ENCODE measurements around the gene MCOLN1. TPM values are rescaled to one million over a fixed set of nuclear protein-coding genes. Genes with fewer than 3 reads are reported as not detected.
"Not testable (repeated sequence)": the region's sequence is repeated elsewhere in the genome, so short reads cannot be mapped to it uniquely, and the experiment has no call there.

Gene MCOLN1
- total RNA-seq, 4 donors from 2014 or later, result 9.1 to 25.0 (median 14.5) TPM

DNA sequence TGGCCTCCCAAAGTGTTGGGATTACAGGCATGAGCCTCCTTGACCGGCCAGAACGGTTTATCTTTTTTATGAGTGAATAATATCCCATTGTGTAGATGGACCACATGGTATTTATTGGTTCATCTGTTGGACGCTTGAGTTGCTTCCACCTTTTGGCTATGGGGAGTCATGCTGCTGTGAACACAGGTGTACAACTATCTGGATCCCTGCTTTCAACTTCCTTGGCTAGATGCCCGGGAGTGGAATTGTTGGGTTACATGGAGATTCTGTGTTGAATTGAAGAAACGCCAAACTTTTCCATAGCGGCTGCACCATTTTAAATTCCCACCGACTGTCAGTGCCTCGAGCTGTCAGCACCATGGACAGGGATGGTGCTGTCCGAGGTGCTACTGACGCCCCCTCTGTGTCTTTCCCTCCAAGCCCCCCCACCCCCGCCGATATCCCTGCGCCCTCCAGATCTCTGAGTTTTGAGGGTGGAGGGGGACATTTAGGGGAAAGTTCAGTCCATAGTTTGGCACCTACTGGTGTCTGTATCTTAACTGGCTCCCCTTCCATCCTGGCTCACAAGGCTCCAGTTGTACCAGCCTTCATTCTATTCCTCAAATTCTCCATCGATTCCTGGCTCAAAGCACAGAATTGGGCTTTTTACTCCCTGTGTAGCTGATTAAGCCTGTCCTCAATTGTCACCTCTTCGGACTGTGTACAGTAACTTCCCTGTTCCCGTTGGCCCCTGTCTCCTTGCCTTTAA is 40.4 kb downstream of the MCOLN1 start:
- H3K4me3 ChIP-seq (replicated peaks in 1 of 3), result no peak overlapping the region
- WGBS, 2 donors, result 56 to 64% methylated on average over 16 of the region's 16 CpGs
- H3K36me3 ChIP-seq, result peaks cover 15 to 21% of the 10 kb centered on the region in 2 donors
- H3K9me3 ChIP-seq, result no peaks in the 10 kb centered on the region
- TF ChIP-seq, protein P1, sequence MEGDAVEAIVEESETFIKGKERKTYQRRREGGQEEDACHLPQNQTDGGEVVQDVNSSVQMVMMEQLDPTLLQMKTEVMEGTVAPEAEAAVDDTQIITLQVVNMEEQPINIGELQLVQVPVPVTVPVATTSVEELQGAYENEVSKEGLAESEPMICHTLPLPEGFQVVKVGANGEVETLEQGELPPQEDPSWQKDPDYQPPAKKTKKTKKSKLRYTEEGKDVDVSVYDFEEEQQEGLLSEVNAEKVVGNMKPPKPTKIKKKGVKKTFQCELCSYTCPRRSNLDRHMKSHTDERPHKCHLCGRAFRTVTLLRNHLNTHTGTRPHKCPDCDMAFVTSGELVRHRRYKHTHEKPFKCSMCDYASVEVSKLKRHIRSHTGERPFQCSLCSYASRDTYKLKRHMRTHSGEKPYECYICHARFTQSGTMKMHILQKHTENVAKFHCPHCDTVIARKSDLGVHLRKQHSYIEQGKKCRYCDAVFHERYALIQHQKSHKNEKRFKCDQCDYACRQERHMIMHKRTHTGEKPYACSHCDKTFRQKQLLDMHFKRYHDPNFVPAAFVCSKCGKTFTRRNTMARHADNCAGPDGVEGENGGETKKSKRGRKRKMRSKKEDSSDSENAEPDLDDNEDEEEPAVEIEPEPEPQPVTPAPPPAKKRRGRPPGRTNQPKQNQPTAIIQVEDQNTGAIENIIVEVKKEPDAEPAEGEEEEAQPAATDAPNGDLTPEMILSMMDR (IDR thresholded peaks at IDR 0.05), result no peak
- TF ChIP-seq POLR2A (IDR thresholded peaks at IDR 0.05), result no peak
- no peaks in the 10 kb centered on the region for H3K4me1 ChIP-seq
- no peaks in the 10 kb centered on the region for H3K27me3 ChIP-seq
- intact Hi-C loops (cut with DNase I), result no loop called here
- no peak overlapping the region for H3K27ac ChIP-seq
- no peak for DNase-seq

DNA sequence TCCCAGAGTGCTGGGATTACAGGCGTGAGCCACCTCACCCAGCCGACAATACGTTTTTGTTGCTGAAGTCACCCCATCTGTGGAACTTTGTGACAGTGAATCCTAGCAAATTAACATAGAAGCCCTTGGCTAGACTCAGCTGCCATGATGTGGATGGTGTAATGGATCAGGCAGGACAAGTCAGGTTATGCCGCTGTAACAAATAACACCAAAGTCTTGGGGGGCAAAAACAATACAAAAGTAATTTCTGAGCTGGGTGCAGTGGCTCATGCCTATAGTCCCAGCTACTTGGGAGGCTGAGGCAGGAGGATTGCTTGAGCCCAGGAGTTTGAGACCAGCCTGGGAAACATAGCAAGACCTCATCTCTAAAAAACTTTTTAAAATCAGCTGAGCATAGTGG is 42.4 kb downstream of the MCOLN1 start:
- Histone ChIP-seq H3K4me1 (no peaks in the 10 kb centered on the region), H3K4me3 (replicated peaks in 1 of 3) (no peak overlapping the region), H3K9me3 (no peaks in the 10 kb centered on the region), H3K36me3 (peaks cover 0 to 6% of the 10 kb centered on the region in 2 donors), H3K27ac (no peak overlapping the region), H3K27me3 (no peaks in the 10 kb centered on the region)
- intact Hi-C loops (cut with DNase I), result loop anchor here (5.0 kb wide), 1 partner anchor 232 kb away; no protein-coding TSS in a partner anchor
- WGBS, 2 donors, result 94 to 96% methylated on average over 4 of the region's 4 CpGs
- no peak for TF ChIP-seq POLR2A (IDR thresholded peaks at IDR 0.05)
- TF ChIP-seq, protein P1 (IDR thresholded peaks at IDR 0.05), result no peak
- DNase-seq, result no peak

DNA sequence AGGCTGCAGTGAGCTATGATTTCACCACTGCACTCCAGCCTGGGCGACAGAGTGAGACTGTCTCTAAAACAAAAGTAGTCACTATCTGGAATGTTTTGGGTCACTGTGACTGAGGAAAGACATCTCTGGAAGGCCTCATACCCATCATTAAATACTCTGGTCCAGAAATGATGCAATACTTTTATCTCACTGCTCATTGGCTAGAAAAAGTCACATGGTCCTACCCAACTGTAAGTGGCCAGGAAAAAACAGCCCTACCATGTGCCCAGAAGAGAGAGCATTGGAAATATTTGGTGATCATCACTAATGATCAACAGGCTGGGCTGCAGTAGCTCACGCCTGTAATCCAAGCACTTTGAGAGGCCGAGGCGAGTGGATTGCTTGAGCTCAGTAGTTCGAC is 42.9 kb downstream of the MCOLN1 start:
- no peaks in the 10 kb centered on the region for H3K4me1 ChIP-seq
- H3K27me3 ChIP-seq, result no peaks in the 10 kb centered on the region
- intact Hi-C loops (cut with DNase I), result loop anchor here (5.0 kb wide), 1 partner anchor 232 kb away; no protein-coding TSS in a partner anchor
- TF ChIP-seq, protein P1 (IDR thresholded peaks at IDR 0.05), result no peak
- TF ChIP-seq POLR2A (IDR thresholded peaks at IDR 0.05), result no peak
- H3K9me3 ChIP-seq, result no peaks in the 10 kb centered on the region
- H3K4me3 ChIP-seq (replicated peaks in 1 of 3), result no peak overlapping the region
- H3K36me3 ChIP-seq, result peaks cover 0 to 4% of the 10 kb centered on the region in 2 donors
- no peak overlapping the region for H3K27ac ChIP-seq
- WGBS, 2 donors, result 86 to 95% methylated on average over 5 of the region's 5 CpGs
- DNase-seq, result no peak

DNA sequence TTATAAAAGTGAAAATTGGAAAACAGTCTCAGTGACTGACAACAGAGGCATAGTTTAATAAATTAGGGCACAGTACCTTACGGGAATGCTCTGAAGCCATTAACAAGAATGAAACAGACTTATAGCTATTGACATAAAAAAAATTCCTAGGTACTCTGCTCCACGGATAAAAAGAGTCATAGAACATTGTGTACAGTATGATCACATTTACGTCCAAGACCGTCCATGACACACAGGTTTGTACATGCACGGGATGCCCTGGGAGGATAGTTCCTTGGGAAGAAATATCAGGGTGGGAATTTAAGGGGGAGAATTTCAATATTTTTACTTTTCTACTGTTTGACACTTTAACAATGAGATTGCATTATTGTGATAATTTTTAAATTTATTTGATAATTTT is 48.3 kb downstream of the MCOLN1 start:
- Histone ChIP-seq H3K4me3 (replicated peaks in 1 of 3) (no peak overlapping the region), H3K9me3 (no peaks in the 10 kb centered on the region), H3K36me3 (no peaks in the 10 kb centered on the region), H3K27me3 (no peaks in the 10 kb centered on the region), H3K4me1 (no peaks in the 10 kb centered on the region), H3K27ac (no peak overlapping the region)
- no peak for DNase-seq
- TF ChIP-seq, protein P1 (IDR thresholded peaks at IDR 0.05), result no peak
- no peak for TF ChIP-seq POLR2A (IDR thresholded peaks at IDR 0.05)
- WGBS, 2 donors, result 86 to 88% methylated on average over 5 of the region's 5 CpGs
- intact Hi-C loops (cut with DNase I), result no loop called here

DNA sequence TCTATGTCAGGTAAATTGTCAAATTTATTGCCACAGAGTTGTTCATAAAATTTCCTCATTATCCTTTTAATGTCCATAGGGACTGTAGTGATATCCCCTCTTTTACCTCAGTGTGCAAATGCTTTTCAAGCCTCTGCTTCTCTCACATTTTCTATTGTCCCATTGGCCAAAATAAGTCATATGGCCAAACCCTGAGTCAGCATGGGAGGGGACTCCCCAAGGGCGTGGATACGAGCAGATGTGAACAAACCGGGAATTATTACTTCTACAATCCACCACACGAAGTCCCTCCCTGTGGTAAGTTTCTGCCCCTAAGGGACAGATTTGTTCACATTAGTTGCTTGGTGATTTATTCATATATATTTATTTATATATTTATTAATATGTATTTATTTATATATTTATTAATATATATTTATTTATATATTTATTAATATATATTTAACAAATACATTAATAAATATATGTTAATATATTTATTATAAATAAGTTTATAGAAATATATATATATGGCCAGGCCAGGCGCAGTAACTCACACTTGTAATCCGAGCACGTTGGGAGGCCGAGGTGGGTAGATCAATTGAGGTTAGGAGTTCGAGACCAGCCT is 53.1 kb downstream of the MCOLN1 start:
- Histone ChIP-seq H3K27ac (no peak overlapping the region), H3K9me3 (no peaks in the 10 kb centered on the region), H3K36me3 (no peaks in the 10 kb centered on the region), H3K27me3 (no peaks in the 10 kb centered on the region), H3K4me1 (no peaks in the 10 kb centered on the region), H3K4me3 (replicated peaks in 1 of 3) (no peak overlapping the region)
- 81% methylated on average over 9 of the region's 9 CpGs for WGBS, 2 donors
- intact Hi-C loops (cut with DNase I), result no loop called here
- DNase-seq, result no peak
- TF ChIP-seq, protein P1 (IDR thresholded peaks at IDR 0.05), result no peak
- TF ChIP-seq POLR2A (IDR thresholded peaks at IDR 0.05), result no peak

DNA sequence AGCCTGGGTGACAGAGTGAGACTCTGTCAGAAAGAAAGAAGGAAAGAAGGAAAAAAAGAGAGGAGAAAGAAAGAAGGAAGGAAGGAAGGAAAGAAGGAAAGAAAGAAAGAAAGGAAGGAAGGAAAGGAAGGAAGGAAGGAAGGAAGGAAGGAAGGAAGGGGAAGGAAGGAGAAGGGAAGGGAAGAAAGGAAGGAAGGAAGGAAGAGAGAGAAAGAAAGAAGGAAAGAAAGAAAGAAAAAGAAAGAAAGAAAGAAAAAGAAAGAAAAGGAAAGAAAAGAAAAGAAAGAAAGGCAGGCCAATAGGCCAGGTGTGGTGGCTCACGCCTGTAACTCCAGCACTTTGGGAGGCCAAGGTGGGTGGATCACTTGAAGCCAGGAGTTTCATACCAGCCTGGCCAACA is 55.0 kb downstream of the MCOLN1 start:
- H3K27me3 ChIP-seq; H3K27ac ChIP-seq; H3K4me3 ChIP-seq (replicated peaks in 1 of 3); H3K4me1 ChIP-seq; H3K9me3 ChIP-seq; DNase-seq; intact Hi-C loops (cut with DNase I); H3K36me3 ChIP-seq: not testable (repeated sequence)
- 90 to 100% methylated on average over 1 of the region's 1 CpG for WGBS, 2 donors

All from thyroid gland (tissue), 4 donors.